Loucy (cell line): ENCODE measurements around the gene FLT1.

Source experiments
- H2AFZ ChIP-seq: fragments of 200-600 bp; sonication (generic); 2 replicates; pipeline ENCODE4 v1.6.0; 2016; ENCODE audit warnings: antibody characterized with exemption, mild to moderate bottlenecking, low read length, moderate library complexity
- H3F3A ChIP-seq: fragments of 200-600 bp; 2 replicates; pipeline ENCODE4 v1.6.0; 2016; ENCODE audit warnings: antibody characterized with exemption, low read depth, mild to moderate bottlenecking
- H3K27me3 ChIP-seq: fragments of 200-600 bp; sonication (generic); 2 replicates; pipeline ENCODE4 v1.6.1; 2014; ENCODE audit warnings: low read length, mild to moderate bottlenecking; ENCODE audit not compliant: insufficient read depth, poor library complexity, severe bottlenecking
- H3K36me3 ChIP-seq: fragments of 200-600 bp; sonication (generic); 2 replicates; pipeline ENCODE4 v1.6.1; 2016; ENCODE audit warnings: low read length; ENCODE audit not compliant: insufficient read depth
- H3K4me1 ChIP-seq: fragments of 200-600 bp; sonication (generic); 2 replicates; pipeline ENCODE4 v1.5.1; 2014; ENCODE audit warnings: low read length, mild to moderate bottlenecking; ENCODE audit not compliant: insufficient read depth, poor library complexity, severe bottlenecking
- H3K4me2 ChIP-seq: fragments of 200-600 bp; sonication (generic); 2 replicates; pipeline ENCODE4 v1.6.0; 2014; ENCODE audit warnings: antibody characterized with exemption, low read length, low read depth, mild to moderate bottlenecking; ENCODE audit not compliant: poor library complexity, severe bottlenecking
- H3K4me3 ChIP-seq: fragments of 200-600 bp; sonication (generic); 2 replicates; pipeline ENCODE4 v1.5.1; 2014; ENCODE audit warnings: low read length, mild to moderate bottlenecking, mixed read lengths; ENCODE audit not compliant: poor library complexity, severe bottlenecking
- H3K79me2 ChIP-seq: fragments of 200-600 bp; sonication (generic); 2 replicates; pipeline ENCODE4 v1.6.1; 2014; ENCODE audit warnings: low read length; ENCODE audit not compliant: insufficient read depth
- H3K9ac ChIP-seq: fragments of 200-600 bp; sonication (generic); 2 replicates; pipeline ENCODE4 v1.6.0; 2014; ENCODE audit warnings: mild to moderate bottlenecking, low read depth, low read length, moderate library complexity; ENCODE audit not compliant: poor library complexity, severe bottlenecking
- H3K9me2 ChIP-seq: fragments of 200-600 bp; sonication (generic); replicated peaks from 2 replicates; pipeline ENCODE4 v1.6.1; 2016; ENCODE audit warnings: low read depth, low read length, mixed read lengths
- H3K9me3 ChIP-seq: fragments of 200-600 bp; sonication (generic); 2 replicates; pipeline ENCODE4 v1.6.1; 2014; ENCODE audit warnings: mild to moderate bottlenecking, antibody characterized with exemption, low read length, low read depth; ENCODE audit not compliant: insufficient read depth
- H4K20me1 ChIP-seq: fragments of 200-600 bp; sonication (generic); 2 replicates; pipeline ENCODE4 v1.6.0; 2014; ENCODE audit warnings: antibody characterized with exemption, low read length, mild to moderate bottlenecking; ENCODE audit not compliant: insufficient read depth, poor library complexity, severe bottlenecking
- EZH2phosphoT487 ChIP-seq: fragments of 200-600 bp; IDR thresholded peaks from 2 replicates; pipeline ENCODE4 v1.6.1; 2018; ENCODE audit warnings: antibody characterized with exemption, mild to moderate bottlenecking, moderate library complexity, borderline replicate concordance
- TF ChIP-seq, protein P1 (sequence below): fragments of 200-600 bp; sonication (generic); conservative IDR thresholded peaks from 2 replicates; pipeline ENCODE4 v1.5.1; 2014; ENCODE audit warnings: mild to moderate bottlenecking, antibody characterized with exemption, low read length

Gene FLT1

DNA sequence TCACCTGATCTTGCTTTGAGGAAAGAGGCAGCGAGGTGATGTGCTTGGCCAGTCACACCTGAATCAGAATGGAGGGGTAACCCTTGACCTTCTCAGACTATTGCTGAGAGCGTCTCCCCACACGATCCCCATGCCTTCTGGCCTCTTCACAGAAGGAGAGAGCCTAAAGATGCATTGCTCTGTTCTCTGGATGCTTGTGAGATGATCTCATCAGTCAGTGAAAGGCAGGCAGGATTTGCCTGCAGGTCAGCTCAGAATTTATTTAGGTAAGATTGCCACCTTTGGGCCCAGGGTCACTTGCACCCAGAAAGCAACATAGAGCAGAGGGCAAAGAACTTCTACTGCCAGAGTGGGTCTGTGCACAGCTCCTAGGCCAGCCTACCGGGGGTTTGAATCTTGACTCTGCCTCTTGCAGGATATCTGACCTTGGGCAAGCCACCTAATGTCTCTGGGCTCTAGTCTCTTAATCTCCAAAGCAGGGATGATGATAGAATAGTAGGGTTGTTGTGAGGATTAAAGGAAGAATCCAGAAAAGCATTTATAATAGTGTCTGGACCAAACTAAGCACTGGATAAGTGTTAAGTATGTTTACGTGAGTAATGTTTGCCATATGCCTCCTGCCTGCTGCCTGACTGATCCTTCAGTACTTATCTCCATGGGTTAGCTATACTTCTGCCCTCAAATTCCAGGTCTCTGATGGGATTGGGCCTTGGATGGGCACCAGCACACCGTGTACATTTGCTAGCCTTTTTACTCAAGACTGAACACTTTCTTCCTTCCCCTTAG lies 8.4 kb upstream of the FLT1 start:
- H3F3A ChIP-seq = 0 out of 2 replicates have a peak, but pooled peaks cover 4% of the 10 kb centered on the region
- no peak overlapping the region for H3K4me3 ChIP-seq
- peaks cover 57% of the 10 kb centered on the region for H3K4me1 ChIP-seq
- H3K36me3 ChIP-seq = no peaks in the 10 kb centered on the region
- no peak overlapping the region for H3K4me2 ChIP-seq
- no peak for TF ChIP-seq EZH2phosphoT487
- TF ChIP-seq, protein P1, sequence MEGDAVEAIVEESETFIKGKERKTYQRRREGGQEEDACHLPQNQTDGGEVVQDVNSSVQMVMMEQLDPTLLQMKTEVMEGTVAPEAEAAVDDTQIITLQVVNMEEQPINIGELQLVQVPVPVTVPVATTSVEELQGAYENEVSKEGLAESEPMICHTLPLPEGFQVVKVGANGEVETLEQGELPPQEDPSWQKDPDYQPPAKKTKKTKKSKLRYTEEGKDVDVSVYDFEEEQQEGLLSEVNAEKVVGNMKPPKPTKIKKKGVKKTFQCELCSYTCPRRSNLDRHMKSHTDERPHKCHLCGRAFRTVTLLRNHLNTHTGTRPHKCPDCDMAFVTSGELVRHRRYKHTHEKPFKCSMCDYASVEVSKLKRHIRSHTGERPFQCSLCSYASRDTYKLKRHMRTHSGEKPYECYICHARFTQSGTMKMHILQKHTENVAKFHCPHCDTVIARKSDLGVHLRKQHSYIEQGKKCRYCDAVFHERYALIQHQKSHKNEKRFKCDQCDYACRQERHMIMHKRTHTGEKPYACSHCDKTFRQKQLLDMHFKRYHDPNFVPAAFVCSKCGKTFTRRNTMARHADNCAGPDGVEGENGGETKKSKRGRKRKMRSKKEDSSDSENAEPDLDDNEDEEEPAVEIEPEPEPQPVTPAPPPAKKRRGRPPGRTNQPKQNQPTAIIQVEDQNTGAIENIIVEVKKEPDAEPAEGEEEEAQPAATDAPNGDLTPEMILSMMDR = no peak
- no peaks in the 10 kb centered on the region for H4K20me1 ChIP-seq
- H3K27me3 ChIP-seq = no peaks in the 10 kb centered on the region
- H3K9me2 ChIP-seq = no peaks in the 10 kb centered on the region
- H3K9me3 ChIP-seq = no peaks in the 10 kb centered on the region
- H3K9ac ChIP-seq = no peak overlapping the region
- no peak overlapping the region for H2AFZ ChIP-seq
- H3K79me2 ChIP-seq = no peaks in the 10 kb centered on the region

GRCh38 chr13:28501547-28501946 lies 6.6 kb upstream of the FLT1 start:
- no peak overlapping the region for H2AFZ ChIP-seq
- no peaks in the 10 kb centered on the region for H3K36me3 ChIP-seq
- H4K20me1 ChIP-seq = no peaks in the 10 kb centered on the region
- H3K9me2 ChIP-seq = no peaks in the 10 kb centered on the region
- no peaks in the 10 kb centered on the region for H3K79me2 ChIP-seq
- TF ChIP-seq EZH2phosphoT487 = no peak
- H3F3A ChIP-seq = peaks cover 14% of the 10 kb centered on the region
- H3K4me1 ChIP-seq = peaks cover 68% of the 10 kb centered on the region
- H3K9ac ChIP-seq = no peak overlapping the region
- no peak overlapping the region for H3K4me2 ChIP-seq
- H3K9me3 ChIP-seq = no peaks in the 10 kb centered on the region
- no peak overlapping the region for H3K4me3 ChIP-seq
- no peaks in the 10 kb centered on the region for H3K27me3 ChIP-seq

GRCh38 chr13:28499609-28500008 lies 4.7 kb upstream of the FLT1 start:
- H3K4me1 ChIP-seq = peaks cover 61% of the 10 kb centered on the region
- TF ChIP-seq, protein P1 = no peak
- no peak for TF ChIP-seq EZH2phosphoT487

More at GRCh38 chr13:28499609-28500008, 4.7 kb upstream of the FLT1 start:
- peaks cover 2% of the 10 kb centered on the region for H3K79me2 ChIP-seq
- no peaks in the 10 kb centered on the region for H3K9me3 ChIP-seq
- H3K4me3 ChIP-seq = no peak overlapping the region
- no peaks in the 10 kb centered on the region for H3K27me3 ChIP-seq
- no peaks in the 10 kb centered on the region for H3K9me2 ChIP-seq
- peaks cover 2% of the 10 kb centered on the region for H4K20me1 ChIP-seq
- no peaks in the 10 kb centered on the region for H3K36me3 ChIP-seq
- peaks cover 18% of the 10 kb centered on the region for H3F3A ChIP-seq
- H3K4me2 ChIP-seq = no peak overlapping the region
- no peak overlapping the region for H2AFZ ChIP-seq
- H3K9ac ChIP-seq = no peak overlapping the region
